HepG2 (cell line): ENCODE data around the gene NBEAL1. TPM values are rescaled to one million over a fixed set of nuclear protein-coding genes. Genes with fewer than 3 reads are reported as not detected.

Experiments
- ATAC-seq: fragments of 200-7000 bp; cut with Tn5 transposase; 3 replicates; pipeline ENCODE4 v1.9.1; 2020; ENCODE audit warnings: mild to moderate bottlenecking, moderate library complexity
- BruUV-seq: library from RNA; stranded (reverse); fragments of 400-500 nt; replicated peaks from 2 replicates; lab custom pipeline; 2021; lab: Mats Ljungman, UMichigan
- CTCF ChIA-PET: fragments of 300-600 bp; formaldehyde crosslinking; extraction: SDS; loops from one replicate; lab custom pipeline; 2021; ENCODE audit warnings: low total read pairs, inconsistent platforms, low intra/inter-chr PET ratio; lab: Yijun Ruan, JAX
- POLR2A ChIA-PET: fragments of 350-600 bp; sonication (Branson Sonifier 250); formaldehyde crosslinking; loops from one replicate; lab custom pipeline; 2020; ENCODE audit warnings: antibody characterized with exemption, inconsistent platforms; lab: Yijun Ruan, JAX
- DNase-seq: peaks from one replicate; pipeline ENCODE4 v3.0.0-alpha.2; 2015; ENCODE audit warnings: low spot score
- FAIRE-seq: peaks from 3 replicates; lab custom pipeline; 2011; peaks lifted over from hg19 to GRCh38; lab: Jason Lieb, UNC
- H2AFZ ChIP-seq: one replicate; pipeline ENCODE4 v1.6.1; 2011; ENCODE audit warnings: low read length, inconsistent platforms
- H3K27ac ChIP-seq: fragments of 300-600 bp; 3 replicates; pipeline ENCODE4 v1.8.0; 2011; ENCODE audit warnings: mixed run types, mild to moderate bottlenecking, mixed read lengths, low read length, inconsistent platforms; ENCODE audit not compliant: insufficient read depth; ENCODE audit errors: extremely low read length
- H3K27me3 ChIP-seq, 2 experiments: fragments of 200-600 bp in 1 of 2; 2 replicates in 1 of 2; 3 replicates in 1 of 2; pipeline versions ENCODE4 v1.6.0 to v1.8.0; 2011; ENCODE audit warnings: low read length in 2 of 2, mild to moderate bottlenecking in 2 of 2, moderate library complexity in 2 of 2, inconsistent platforms in 1 of 2; ENCODE audit not compliant: insufficient read depth in 2 of 2, control insufficient read depth in 1 of 2
- H3K36me3 ChIP-seq, 2 experiments: fragments of 200-600 bp in 1 of 2; replicated peaks in 1 of 2; 2 replicates in 1 of 2; 3 replicates in 1 of 2; pipeline versions ENCODE4 v1.5.1 to v1.8.0; 2011; ENCODE audit warnings: low read length in 2 of 2, inconsistent platforms in 1 of 2; ENCODE audit not compliant: insufficient read depth in 2 of 2, control insufficient read depth in 1 of 2
- H3K4me1 ChIP-seq: 2 replicates; pipeline ENCODE4 v1.5.1; 2012; ENCODE audit warnings: low read length, inconsistent platforms; ENCODE audit not compliant: insufficient read depth
- H3K4me2 ChIP-seq: 2 replicates; pipeline ENCODE4 v1.6.0; 2011; ENCODE audit warnings: low read depth, low read length, inconsistent platforms
- H3K4me3 ChIP-seq, 3 experiments: fragments of 200-600 bp in 1 of 3; sonication (generic), shearing (Covaris generic) in 1 of 3; replicated peaks in 1 of 3; 2 replicates each; pipeline ENCODE4 v1.5.1; 2011 to 2016; ENCODE audit warnings: low read length in 3 of 3, inconsistent platforms in 2 of 3, low read depth in 2 of 3, mild to moderate bottlenecking in 2 of 3, control low read depth in 1 of 3, mixed read lengths in 1 of 3; ENCODE audit not compliant: insufficient read depth in 1 of 3
- H3K79me2 ChIP-seq: one replicate; pipeline ENCODE4 v1.6.1; 2011; ENCODE audit warnings: low read length, inconsistent platforms; ENCODE audit not compliant: insufficient read depth
- H3K9ac ChIP-seq: 2 replicates; pipeline ENCODE4 v1.6.0; 2011; ENCODE audit warnings: mild to moderate bottlenecking, low read depth, low read length, inconsistent platforms; ENCODE audit not compliant: insufficient read depth
- H3K9me3 ChIP-seq: 2 replicates; pipeline ENCODE4 v1.5.1; 2012; ENCODE audit warnings: mild to moderate bottlenecking, low read length
- H4K20me1 ChIP-seq: 2 replicates; pipeline ENCODE4 v1.6.0; 2011; ENCODE audit warnings: inconsistent platforms, mild to moderate bottlenecking, low read length, moderate library complexity; ENCODE audit not compliant: insufficient read depth
- BCLAF1 ChIP-seq: fragments of 450-650 bp; IDR thresholded peaks from 2 replicates; pipeline ENCODE4 v1.6.1; 2017; ENCODE audit warnings: mild to moderate bottlenecking
- CBX1 ChIP-seq: IDR thresholded peaks from one replicate; pipeline ENCODE4 v1.6.1; 2016; ENCODE audit warnings: antibody characterized with exemption, low read depth
- GZF1 ChIP-seq: sonication (generic); formaldehyde crosslinking; IDR thresholded peaks from 2 replicates; pipeline ENCODE4 v1.5.1; 2020; ENCODE audit warnings: mild to moderate bottlenecking, missing genetic modification reagents
- NFATC3 ChIP-seq: sonication (generic); formaldehyde crosslinking; IDR thresholded peaks from 2 replicates; pipeline ENCODE4 v1.5.1; 2020; ENCODE audit warnings: mild to moderate bottlenecking, missing genetic modification reagents
- PHF5A ChIP-seq: IDR thresholded peaks from one replicate; pipeline ENCODE4 v1.6.1; 2018; ENCODE audit warnings: low read depth, missing genetic modification reagents; ENCODE audit not compliant: unreplicated experiment
- SATB2 ChIP-seq: sonication (generic); formaldehyde crosslinking; IDR thresholded peaks from 2 replicates; pipeline ENCODE4 v1.5.0; 2020; ENCODE audit warnings: missing genetic modification reagents
- WGBS: methylation state at CpG from one replicate; pipeline ENCODE4 v1.1.6; 2017; ENCODE audit warnings: low lambda C conversion rate; 5-methylcytosine and 5-hydroxymethylcytosine counted together
- in situ Hi-C: cut with HindIII; loops from 2 replicates; pipeline ENCODE4 v1.10.0; 2017; ENCODE audit warnings: low pct_unique_long_range_greater_than_20kb; ENCODE audit not compliant: extremely low pct_ligation_motif_present
- intact Hi-C: fragments of 100-400 bp; cut with micrococcal nuclease; formaldehyde crosslinking; loops from one replicate; pipeline ENCODE4 v1.10.0; 2022; ENCODE audit not compliant: unreplicated experiment
- polyA plus RNA-seq, 8 experiments: library from polyadenylated mRNA; depleted of rRNA in 3 of 8; stranded (reverse) in 7 of 8; unstranded in 1 of 8; fragments of >200 nt; fragmentation: Illumina TruSeq in 4 of 8; extraction: Trizol in 4 of 8; gene quantifications; 2 replicates each; pipeline versions ENCODE4 v1.2.1 to v1.2.3, GENCODE V29; 2011 to 2016; ENCODE audit warnings: low read depth in 4 of 8, missing spikeins in 1 of 8, mixed read lengths in 1 of 8; ENCODE audit not compliant: insufficient read depth in 1 of 8
- total RNA-seq, 5 experiments: library from RNA; depleted of rRNA; stranded (reverse); fragments of >200 nt; fragmentation: Illumina TruSeq; extraction: Trizol; gene quantifications; 2 replicates each; pipeline ENCODE4 v1.2.3, GENCODE V29; 2016; ENCODE audit warnings: low read depth in 1 of 5
- TF ChIP-seq, protein P1 (sequence below): IDR thresholded peaks from 2 replicates; pipeline ENCODE4 v1.6.1; 2016; ENCODE audit warnings: missing compliant biosample characterization, missing genetic modification reagents, borderline replicate concordance

Gene NBEAL1
- total and polyA plus RNA-seq, 2 of the 13 experiments (the other 11 are each of a cell fraction or from before 2014, with no cell fraction given): 6.4 to 15.7 TPM

DNA sequence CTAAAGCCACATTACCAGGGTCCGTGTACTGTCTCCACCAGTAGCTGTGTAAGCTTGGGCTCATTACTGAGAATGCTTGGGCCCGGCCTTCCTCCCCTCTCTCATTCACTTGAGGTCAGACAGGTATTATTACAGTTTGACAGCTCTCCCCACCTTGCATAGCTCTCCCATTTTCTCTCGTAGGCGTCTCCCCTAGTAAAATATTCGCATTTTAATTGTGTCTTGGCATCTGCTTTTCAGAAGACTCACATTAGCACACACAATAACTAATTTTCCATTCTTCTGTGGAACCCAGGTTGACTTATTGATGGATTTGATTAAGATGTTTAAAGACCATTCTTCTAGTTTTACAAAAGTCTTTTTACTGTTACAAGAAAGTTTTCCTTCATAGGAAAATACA lies 153.1 kb downstream of the NBEAL1 start (continued):
- TF ChIP-seq BCLAF1 (no peak), GZF1 (CRISPR knock-in tag) (no peak), PHF5A (CRISPR knock-in tag) (no peak), CBX1 (no peak)
- TF ChIP-seq, protein P1, sequence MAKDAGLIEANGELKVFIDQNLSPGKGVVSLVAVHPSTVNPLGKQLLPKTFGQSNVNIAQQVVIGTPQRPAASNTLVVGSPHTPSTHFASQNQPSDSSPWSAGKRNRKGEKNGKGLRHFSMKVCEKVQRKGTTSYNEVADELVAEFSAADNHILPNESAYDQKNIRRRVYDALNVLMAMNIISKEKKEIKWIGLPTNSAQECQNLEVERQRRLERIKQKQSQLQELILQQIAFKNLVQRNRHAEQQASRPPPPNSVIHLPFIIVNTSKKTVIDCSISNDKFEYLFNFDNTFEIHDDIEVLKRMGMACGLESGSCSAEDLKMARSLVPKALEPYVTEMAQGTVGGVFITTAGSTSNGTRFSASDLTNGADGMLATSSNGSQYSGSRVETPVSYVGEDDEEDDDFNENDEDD (CRISPR knock-in tag): no peak

DNA sequence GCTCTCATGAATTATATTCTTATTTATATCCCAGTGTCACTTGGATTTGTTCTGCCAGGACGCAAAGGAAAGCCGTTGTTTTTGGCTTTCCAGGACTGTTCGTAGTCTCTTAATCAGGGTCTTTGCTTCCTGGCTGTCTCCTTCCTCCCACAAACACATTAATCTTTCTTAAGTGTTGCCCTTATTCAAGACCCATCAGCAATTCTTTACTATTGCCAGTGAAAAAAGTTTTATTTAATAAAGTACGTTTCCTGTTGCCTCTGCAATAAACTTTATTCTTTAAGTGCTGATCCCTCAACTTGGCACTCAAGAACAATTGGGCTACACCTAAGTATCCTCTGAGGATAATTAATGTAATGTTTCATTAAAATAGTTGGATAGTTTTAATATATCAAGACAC lies 155.8 kb downstream of the NBEAL1 start:
- H3K4me1 ChIP-seq: peaks cover 2% of the 10 kb centered on the region; the same call in 1 of the 2 replicates
- no peaks in the 10 kb centered on the region for H3K79me2 ChIP-seq
- BruUV-seq: no TSS peak
- H3K36me3 ChIP-seq: no peaks in the 10 kb centered on the region; a peak in 1 of 5 replicates
- no peaks in the 10 kb centered on the region for H3K27me3 ChIP-seq
- no peaks in the 10 kb centered on the region for H4K20me1 ChIP-seq
- H3K4me3 ChIP-seq: no peak overlapping the region
- POLR2A ChIA-PET: no interaction called here
- intact Hi-C loops (no loop called here), in situ Hi-C loops (no loop called here)
- no peak for DNase-seq
- H3K27ac ChIP-seq: no peak overlapping the region
- FAIRE-seq: no peak
- H3K9ac ChIP-seq: no peak overlapping the region
- no peak overlapping the region for H2AFZ ChIP-seq
- ATAC-seq: no peak
- CTCF ChIA-PET: no interaction called here
- no peaks in the 10 kb centered on the region for H3K9me3 ChIP-seq
- TF ChIP-seq SATB2 (CRISPR knock-in tag) (no peak), NFATC3 (CRISPR knock-in tag) (no peak)
- no peak overlapping the region for H3K4me2 ChIP-seq
- over 99% methylated on average over 4 of the region's 4 CpGs for WGBS
